HG02884 (cell line): ENCODE measurements around the gene KLHL4.
"Not testable (repeated sequence)": the region's sequence is repeated elsewhere in the genome, so short reads cannot be mapped to it uniquely, and the experiment has no call there.

ENCODE experiments used
- ATAC-seq: cut with Tn5 transposase; IDR thresholded peaks from one replicate; pipeline ENCODE4 v1.9.1; 2021; ENCODE audit warnings: mild to moderate bottlenecking, moderate library complexity; ENCODE audit not compliant: unreplicated experiment

Gene KLHL4

GRCh38 chrX:87517571-87518141 is at the start of gene KLHL4:
TSS of gene KLHL4 (plus strand) at chrX:87517802. CDS start at chrX:87517894, 92 bp downstream.
- no peak for ATAC-seq

- no peak for ATAC-seq
Observed at GRCh38 chrX:87468941-87469340, 48.7 kb upstream of the KLHL4 start.

- ATAC-seq: no peak
Observed at GRCh38 chrX:87475793-87476192, 41.8 kb upstream of the KLHL4 start.

- ATAC-seq: not testable (repeated sequence)
Observed at GRCh38 chrX:87478703-87479102, 38.9 kb upstream of the KLHL4 start.

- no peak for ATAC-seq
Observed at GRCh38 chrX:87489071-87489470, 28.5 kb upstream of the KLHL4 start.

GRCh38 chrX:87515836-87516235 is 1.8 kb upstream of the KLHL4 start:
- ATAC-seq: no peak

- no peak for ATAC-seq
Observed at GRCh38 chrX:87516717-87517121, 883 bp upstream of the KLHL4 start.

GRCh38 chrX:87518504-87518903 is 902 bp downstream of the KLHL4 start:
- ATAC-seq: no peak

- ATAC-seq: no peak
Observed at GRCh38 chrX:87525771-87526229, 8.2 kb downstream of the KLHL4 start.

- no peak for ATAC-seq
Observed at GRCh38 chrX:87526281-87526680, 8.7 kb downstream of the KLHL4 start.

- no peak for ATAC-seq
Observed at GRCh38 chrX:87528487-87528886, 10.9 kb downstream of the KLHL4 start.

GRCh38 chrX:87571964-87572363 is 54.4 kb downstream of the KLHL4 start:
- no peak for ATAC-seq

GRCh38 chrX:87572901-87573300 is 55.3 kb downstream of the KLHL4 start:
- ATAC-seq: no peak

- no peak for ATAC-seq
Observed at GRCh38 chrX:87578978-87579377, 61.4 kb downstream of the KLHL4 start.

- no peak for ATAC-seq
Observed at GRCh38 chrX:87580862-87581261, 63.3 kb downstream of the KLHL4 start.

- ATAC-seq: no peak
Observed at GRCh38 chrX:87582453-87582852, 64.9 kb downstream of the KLHL4 start.

GRCh38 chrX:87583679-87584078 is 66.1 kb downstream of the KLHL4 start:
- ATAC-seq: no peak

- ATAC-seq: no peak
Observed at GRCh38 chrX:87616371-87616770, 98.8 kb downstream of the KLHL4 start.

- no peak for ATAC-seq
Observed at GRCh38 chrX:87621697-87622096, 104.1 kb downstream of the KLHL4 start.

GRCh38 chrX:87626996-87627395 is 109.4 kb downstream of the KLHL4 start:
- no peak for ATAC-seq

- no peak for ATAC-seq
Observed at GRCh38 chrX:87634361-87634760, 116.8 kb downstream of the KLHL4 start.

- no peak for ATAC-seq
Observed at GRCh38 chrX:87636533-87636932, 118.9 kb downstream of the KLHL4 start.

GRCh38 chrX:87641439-87641838 is 123.8 kb downstream of the KLHL4 start:
- not testable (repeated sequence) for ATAC-seq
